ENCODE results near the gene CD4. TPM values are rescaled to one million over a fixed set of nuclear protein-coding genes. Genes with fewer than 3 reads are reported as not detected.
A peak's percentile ranks its signal among the peaks of the same experiment; 100 is the strongest.

The CD4 gene
- total RNA-seq, 2 experiments from 2014 or later = 155 to 161 TPM

DNA sequence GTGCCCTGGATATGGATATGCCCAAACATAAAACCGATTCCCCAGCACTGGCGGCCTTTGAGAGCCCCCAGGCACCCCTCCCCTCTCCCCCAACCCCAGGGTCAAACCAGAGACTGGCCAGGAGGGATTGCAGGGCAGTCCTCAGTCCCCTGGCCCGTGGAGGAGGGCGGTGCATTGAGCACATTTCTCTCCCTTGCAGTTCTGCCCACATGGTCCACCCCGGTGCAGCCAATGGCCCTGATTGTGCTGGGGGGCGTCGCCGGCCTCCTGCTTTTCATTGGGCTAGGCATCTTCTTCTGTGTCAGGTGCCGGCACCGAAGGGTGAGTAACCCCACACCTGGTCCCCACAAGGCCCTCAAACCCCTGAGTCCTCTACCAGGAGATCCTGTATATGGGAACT, 28.9 kb downstream of the CD4 start:
- DNase-seq = no peak
- intact Hi-C loops (cut with micrococcal nuclease) = no loop called here
- no peak overlapping the region for H3K4me3 Mint-ChIP-seq
- CTCF ChIA-PET = no interaction called here
- H3K36me3 Mint-ChIP-seq (ENCODE audit: low read depth) = peaks cover 23% of the 10 kb centered on the region
- peaks cover 2% of the 10 kb centered on the region for H3K27me3 Mint-ChIP-seq (ENCODE audit: low read depth)
- no peak overlapping the region for H3K27ac Mint-ChIP-seq
- no peaks in the 10 kb centered on the region for H3K9me3 Mint-ChIP-seq
- H3K4me1 Mint-ChIP-seq (ENCODE audit: low read depth) = peaks cover 11% of the 10 kb centered on the region

DNA sequence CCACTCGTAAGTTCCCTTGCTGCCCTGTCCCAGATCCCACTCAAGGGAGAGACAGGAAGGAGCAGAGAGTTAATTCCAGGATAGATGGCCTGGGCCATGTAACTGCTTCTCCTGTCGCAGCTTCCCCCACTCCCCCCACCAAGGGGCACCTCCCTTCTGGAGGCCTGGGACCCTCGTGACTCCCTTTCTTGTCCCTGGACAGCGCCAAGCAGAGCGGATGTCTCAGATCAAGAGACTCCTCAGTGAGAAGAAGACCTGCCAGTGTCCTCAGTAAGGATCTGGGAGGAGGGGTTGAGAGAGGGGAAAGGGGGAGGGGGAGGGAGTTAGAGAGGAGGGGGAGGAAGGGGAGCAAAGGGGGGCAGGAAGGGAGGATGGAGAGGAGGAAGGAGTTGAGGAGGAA, 29.3 kb downstream of the CD4 start:
- no peak overlapping the region for H3K27ac Mint-ChIP-seq
- peaks cover 2% of the 10 kb centered on the region for H3K27me3 Mint-ChIP-seq (ENCODE audit: low read depth)
- intact Hi-C loops (cut with micrococcal nuclease) = no loop called here
- CTCF ChIA-PET = no interaction called here
- peaks cover 23% of the 10 kb centered on the region for H3K36me3 Mint-ChIP-seq (ENCODE audit: low read depth)
- peaks cover 11% of the 10 kb centered on the region for H3K4me1 Mint-ChIP-seq (ENCODE audit: low read depth)
- H3K9me3 Mint-ChIP-seq = no peaks in the 10 kb centered on the region
- no peak for DNase-seq
- H3K4me3 Mint-ChIP-seq = no peak overlapping the region

DNA sequence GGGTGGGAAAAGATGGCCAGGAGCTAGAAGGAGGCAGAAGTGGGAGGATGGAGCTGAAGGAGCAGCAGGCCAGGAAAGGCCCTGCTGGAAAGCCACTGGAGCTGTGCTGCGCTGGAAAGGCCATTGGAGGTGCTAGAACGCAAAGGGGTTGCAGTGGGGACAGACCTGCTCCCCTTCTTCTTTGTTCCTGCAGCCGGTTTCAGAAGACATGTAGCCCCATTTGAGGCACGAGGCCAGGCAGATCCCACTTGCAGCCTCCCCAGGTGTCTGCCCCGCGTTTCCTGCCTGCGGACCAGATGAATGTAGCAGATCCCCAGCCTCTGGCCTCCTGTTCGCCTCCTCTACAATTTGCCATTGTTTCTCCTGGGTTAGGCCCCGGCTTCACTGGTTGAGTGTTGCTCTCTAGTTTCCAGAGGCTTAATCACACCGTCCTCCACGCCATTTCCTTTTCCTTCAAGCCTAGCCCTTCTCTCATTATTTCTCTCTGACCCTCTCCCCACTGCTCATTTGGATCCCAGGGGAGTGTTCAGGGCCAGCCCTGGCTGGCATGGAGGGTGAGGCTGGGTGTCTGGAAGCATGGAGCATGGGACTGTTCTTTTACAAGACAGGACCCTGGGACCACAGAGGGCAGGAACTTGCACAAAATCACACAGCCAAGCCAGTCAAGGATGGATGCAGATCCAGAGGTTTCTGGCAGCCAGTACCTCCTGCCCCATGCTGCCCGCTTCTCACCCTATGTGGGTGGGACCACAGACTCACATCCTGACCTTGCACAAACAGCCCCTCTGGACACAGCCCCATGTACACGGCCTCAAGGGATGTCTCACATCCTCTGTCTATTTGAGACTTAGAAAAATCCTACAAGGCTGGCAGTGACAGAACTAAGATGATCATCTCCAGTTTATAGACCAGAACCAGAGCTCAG, 30.0 kb downstream of the CD4 start:
- Mint-ChIP-seq H3K9me3 (no peaks in the 10 kb centered on the region), H3K4me1 (ENCODE audit: low read depth) (peaks cover 11% of the 10 kb centered on the region), H3K4me3 (no peak overlapping the region), H3K36me3 (ENCODE audit: low read depth) (peaks cover 18% of the 10 kb centered on the region), H3K27ac (no peak overlapping the region), H3K27me3 (ENCODE audit: low read depth) (peaks cover 2% of the 10 kb centered on the region)
- DNase-seq = no peak
- CTCF ChIA-PET = interaction anchor here (11.7 kb wide), 1 partner anchor 64 kb away, joined by 166 read pairs; the partner anchor contains the start of gene MLF2
- intact Hi-C loops (cut with micrococcal nuclease) = no loop called here

DNA sequence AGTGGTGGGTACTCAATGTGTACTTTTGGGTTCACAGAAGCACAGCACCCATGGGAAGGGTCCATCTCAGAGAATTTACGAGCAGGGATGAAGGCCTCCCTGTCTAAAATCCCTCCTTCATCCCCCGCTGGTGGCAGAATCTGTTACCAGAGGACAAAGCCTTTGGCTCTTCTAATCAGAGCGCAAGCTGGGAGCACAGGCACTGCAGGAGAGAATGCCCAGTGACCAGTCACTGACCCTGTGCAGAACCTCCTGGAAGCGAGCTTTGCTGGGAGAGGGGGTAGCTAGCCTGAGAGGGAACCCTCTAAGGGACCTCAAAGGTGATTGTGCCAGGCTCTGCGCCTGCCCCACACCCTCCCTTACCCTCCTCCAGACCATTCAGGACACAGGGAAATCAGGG, 30.8 kb downstream of the CD4 start:
- no peak overlapping the region for H3K4me3 Mint-ChIP-seq
- H3K9me3 Mint-ChIP-seq = no peaks in the 10 kb centered on the region
- CTCF ChIA-PET = interaction anchor here (1.5 to 11.7 kb wide), 2 partner anchors 40 to 64 kb away, joined by 4 to 166 read pairs; partner anchors contain the start of gene MLF2
- H3K4me1 Mint-ChIP-seq (ENCODE audit: low read depth) = peaks cover 11% of the 10 kb centered on the region
- DNase-seq = no peak
- intact Hi-C loops (cut with micrococcal nuclease) = no loop called here
- H3K27me3 Mint-ChIP-seq (ENCODE audit: low read depth) = peaks cover 8% of the 10 kb centered on the region
- peaks cover 13% of the 10 kb centered on the region for H3K36me3 Mint-ChIP-seq (ENCODE audit: low read depth)
- H3K27ac Mint-ChIP-seq = no peak overlapping the region

DNA sequence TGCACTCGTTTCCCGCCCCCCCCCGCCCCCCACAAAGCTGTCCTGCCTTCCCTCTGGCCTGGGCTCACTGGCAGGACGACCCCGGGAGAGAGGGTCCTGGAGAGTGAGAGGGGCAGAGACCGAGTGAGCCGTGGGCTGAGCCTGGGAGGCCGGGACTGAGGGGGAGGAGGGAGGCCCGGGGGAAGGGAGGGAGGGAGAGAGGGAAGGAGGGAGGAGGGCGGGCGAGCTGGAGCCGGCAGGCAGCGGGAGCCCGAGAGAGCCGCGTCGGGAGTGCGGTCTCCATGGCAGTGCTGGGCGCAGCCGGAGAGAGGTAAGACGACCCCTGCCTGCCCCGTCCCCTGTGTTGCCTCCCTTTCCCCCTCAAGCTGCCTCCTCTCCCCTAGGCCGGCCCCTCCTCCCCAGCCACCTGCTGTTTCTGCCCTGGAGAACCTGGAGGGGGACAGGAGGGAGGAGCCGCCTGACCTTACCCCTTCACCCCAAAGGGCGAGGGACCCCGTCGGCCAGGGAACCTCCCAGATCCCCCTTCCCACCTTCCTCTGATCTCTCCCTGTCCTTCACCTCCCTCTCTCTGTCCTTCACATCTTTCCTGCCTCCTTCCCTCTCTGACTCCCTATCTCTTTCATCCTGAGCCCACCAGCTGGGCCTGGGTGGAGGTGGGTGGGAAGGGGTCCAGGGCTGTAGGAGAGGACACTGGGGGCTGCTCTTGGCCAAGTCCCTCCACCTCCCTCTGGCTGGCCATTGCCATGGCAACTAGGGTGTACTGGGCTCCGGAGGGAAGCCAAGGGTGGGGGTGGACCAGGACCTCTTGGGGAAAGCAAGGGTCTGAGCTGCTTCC, 32.5 kb downstream of the CD4 start, which contains the start of gene GPR162:
Gene GPR162 (plus strand): TSS at position 231 of the 835 bp plus-strand sequence. CDS start 2,078 bp downstream, outside the sequence.
- Mint-ChIP-seq H3K27ac (no peak within 1 kb of the TSS), H3K9me3 (no peaks in the 10 kb centered on the region), H3K4me1 (ENCODE audit: low read depth) (peaks cover 13% of the 10 kb centered on the region), H3K36me3 (ENCODE audit: low read depth) (peaks cover 11% of the 10 kb centered on the region), H3K4me3 (peak within 1 kb of the TSS; percentile 32), H3K27me3 (ENCODE audit: low read depth) (peaks cover 12% of the 10 kb centered on the region)
- DNase-seq = peak; percentile 27
- CTCF ChIA-PET = interaction anchor here (0.7 to 11.7 kb wide), 9 partner anchors 9 to 204 kb away, joined by 3 to 166 read pairs (median 4); partner anchors contain the start of gene MLF2
- intact Hi-C loops (cut with micrococcal nuclease) = no loop called here

DNA sequence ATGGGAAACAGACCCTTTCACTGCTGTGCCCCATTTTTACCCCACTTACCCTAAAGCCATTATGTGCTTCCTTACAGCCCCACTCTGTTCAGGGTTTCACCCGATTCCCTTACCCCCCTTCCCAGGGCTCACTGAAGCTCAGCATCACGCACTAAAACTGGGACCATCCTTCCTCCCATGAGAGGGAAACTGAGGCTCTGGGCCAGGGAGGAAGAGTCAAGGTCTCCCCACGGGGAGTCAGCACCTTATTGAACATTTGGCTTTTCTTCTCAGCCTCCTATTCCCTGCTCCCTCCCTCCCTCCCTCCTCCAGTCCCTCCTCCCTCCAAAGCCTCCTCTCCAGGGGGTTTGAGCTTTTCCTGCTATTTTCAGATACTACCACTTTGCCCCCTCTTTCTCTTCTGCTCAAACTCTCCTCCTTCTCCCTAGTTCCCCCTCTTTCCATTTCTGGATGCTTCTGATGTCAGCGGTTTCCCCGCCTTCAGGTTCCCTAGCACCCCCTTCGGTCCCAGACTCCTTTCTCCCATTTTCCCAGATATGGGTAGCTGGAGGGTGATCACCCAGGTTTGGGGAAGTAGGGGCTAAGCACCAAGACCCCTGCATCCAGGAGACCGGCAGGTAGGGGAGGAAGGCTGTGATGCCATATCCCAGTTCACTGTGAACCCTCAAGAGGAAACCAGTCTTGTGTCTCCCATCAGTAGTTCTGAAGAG, 33.3 kb downstream of the CD4 start:
- intact Hi-C loops (cut with micrococcal nuclease) = no loop called here
- peaks cover 8% of the 10 kb centered on the region for H3K36me3 Mint-ChIP-seq (ENCODE audit: low read depth)
- no peak for DNase-seq
- peaks cover 17% of the 10 kb centered on the region for H3K4me1 Mint-ChIP-seq (ENCODE audit: low read depth)
- no peak overlapping the region for H3K27ac Mint-ChIP-seq
- peaks cover 16% of the 10 kb centered on the region for H3K27me3 Mint-ChIP-seq (ENCODE audit: low read depth)
- CTCF ChIA-PET = interaction anchor here (0.8 to 11.7 kb wide), 7 partner anchors 10 to 67 kb away, joined by 3 to 166 read pairs (median 4); partner anchors contain the start of gene MLF2
- no peaks in the 10 kb centered on the region for H3K9me3 Mint-ChIP-seq
- H3K4me3 Mint-ChIP-seq = no peak overlapping the region

DNA sequence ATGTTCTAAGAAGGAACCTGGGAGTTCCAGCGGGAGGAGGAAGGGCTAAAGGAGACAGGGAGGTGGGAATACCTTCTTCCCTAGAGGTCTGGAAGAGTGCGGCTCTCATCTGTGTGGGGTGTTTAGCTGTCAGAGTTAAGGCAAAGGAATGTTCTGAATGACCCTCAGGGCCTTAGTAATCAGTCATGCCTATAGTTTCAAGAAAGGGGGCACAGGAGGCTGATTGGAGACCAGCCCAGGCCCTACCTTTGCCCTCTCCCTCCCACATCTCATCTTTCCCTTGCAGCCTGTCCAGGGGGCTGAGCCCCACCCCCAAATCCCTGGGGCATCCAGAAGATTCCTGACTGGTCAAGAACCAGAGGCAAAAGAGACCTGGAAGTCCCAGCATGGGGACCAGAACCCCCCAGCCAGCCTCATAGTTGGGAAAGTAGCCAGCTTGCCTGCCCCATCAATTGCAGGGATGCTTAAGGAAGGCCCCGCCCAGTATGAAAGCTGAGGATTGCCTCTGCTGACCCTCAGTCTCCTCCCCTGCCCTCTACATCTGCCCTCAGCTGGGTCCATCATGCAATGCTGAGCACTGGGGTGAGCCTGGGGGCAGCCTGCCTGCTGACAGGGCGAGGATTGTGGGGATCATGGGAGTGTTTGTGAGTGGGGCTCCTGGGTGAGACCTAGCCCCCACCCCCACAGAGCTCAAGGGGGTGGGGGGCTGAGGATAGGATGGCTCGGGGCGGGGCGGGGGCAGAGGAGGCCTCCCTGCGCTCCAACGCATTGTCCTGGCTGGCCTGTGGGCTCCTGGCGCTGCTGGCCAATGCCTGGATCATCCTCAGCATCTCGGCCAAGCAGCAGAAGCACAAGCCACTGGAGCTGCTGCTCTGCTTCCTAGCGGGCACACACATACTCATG, 34.1 kb downstream of the CD4 start:
- intact Hi-C loops (cut with micrococcal nuclease) = no loop called here
- H3K27ac Mint-ChIP-seq = no peak overlapping the region
- CTCF ChIA-PET = interaction anchor here (0.6 to 11.7 kb wide), 13 partner anchors 10 to 104 kb away, joined by 3 to 166 read pairs (median 4); partner anchors contain the start of genes CD4 and MLF2

DNA sequence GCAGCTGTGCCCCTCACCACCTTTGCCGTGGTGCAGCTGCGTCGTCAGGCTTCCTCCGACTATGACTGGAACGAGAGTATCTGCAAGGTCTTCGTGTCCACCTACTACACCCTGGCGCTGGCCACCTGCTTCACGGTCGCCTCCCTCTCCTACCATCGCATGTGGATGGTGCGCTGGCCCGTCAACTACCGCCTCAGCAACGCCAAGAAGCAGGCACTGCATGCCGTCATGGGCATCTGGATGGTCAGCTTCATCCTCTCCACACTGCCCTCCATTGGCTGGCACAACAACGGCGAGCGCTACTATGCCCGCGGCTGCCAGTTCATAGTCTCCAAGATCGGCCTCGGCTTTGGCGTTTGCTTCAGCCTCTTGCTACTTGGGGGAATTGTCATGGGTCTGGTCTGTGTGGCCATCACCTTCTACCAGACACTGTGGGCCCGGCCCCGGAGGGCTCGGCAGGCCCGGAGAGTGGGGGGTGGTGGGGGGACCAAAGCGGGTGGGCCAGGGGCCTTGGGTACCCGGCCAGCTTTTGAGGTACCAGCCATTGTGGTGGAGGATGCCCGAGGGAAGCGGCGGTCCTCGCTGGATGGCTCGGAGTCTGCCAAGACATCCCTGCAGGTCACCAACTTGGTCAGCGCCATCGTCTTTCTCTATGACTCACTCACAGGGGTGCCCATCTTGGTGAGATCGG, 34.9 kb downstream of the CD4 start:
- Mint-ChIP-seq H3K4me1 (ENCODE audit: low read depth) (peaks cover 25% of the 10 kb centered on the region), H3K4me3 (no peak overlapping the region), H3K36me3 (ENCODE audit: low read depth) (no peaks in the 10 kb centered on the region), H3K27ac (no peak overlapping the region), H3K27me3 (ENCODE audit: low read depth) (peaks cover 19% of the 10 kb centered on the region), H3K9me3 (no peaks in the 10 kb centered on the region)
- intact Hi-C loops (cut with micrococcal nuclease) = no loop called here
- no peak for DNase-seq
- CTCF ChIA-PET = interaction anchor here (0.6 to 11.7 kb wide), 22 partner anchors 10 to 203 kb away, joined by 3 to 166 read pairs (median 6); partner anchors contain the start of genes CD4, MLF2 and PTMS

More for the DNA sequence above, 34.1 kb downstream of the CD4 start:
- Mint-ChIP-seq H3K9me3 (no peaks in the 10 kb centered on the region), H3K4me3 (no peak overlapping the region), H3K4me1 (ENCODE audit: low read depth) (peaks cover 20% of the 10 kb centered on the region), H3K36me3 (ENCODE audit: low read depth) (peaks cover 2% of the 10 kb centered on the region), H3K27me3 (ENCODE audit: low read depth) (peaks cover 19% of the 10 kb centered on the region)
- DNase-seq = no peak

DNA sequence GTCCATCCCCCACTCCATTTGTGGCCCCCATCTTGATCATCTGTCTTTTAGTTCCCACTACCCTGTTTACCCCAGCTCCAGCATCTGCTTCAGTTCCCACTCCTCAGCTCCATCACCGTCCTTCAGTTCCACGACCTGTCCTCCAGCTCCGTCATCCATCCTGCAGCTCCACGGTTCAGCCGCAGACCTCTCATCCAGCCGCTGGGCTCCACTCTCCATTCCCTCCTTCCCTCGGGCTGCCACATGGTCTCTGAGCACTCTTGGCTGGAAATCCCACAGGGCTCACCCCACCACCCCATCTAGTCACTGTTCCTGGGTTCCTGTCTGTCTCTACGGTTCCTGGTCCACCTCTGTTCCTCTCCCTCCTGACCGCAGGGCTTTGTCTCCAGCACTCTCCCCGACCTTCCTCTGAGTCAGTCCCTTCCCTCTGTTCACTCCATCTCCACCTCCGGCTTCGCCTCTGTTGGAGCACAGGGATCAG, 35.6 kb downstream of the CD4 start:
- Mint-ChIP-seq H3K27ac (no peak overlapping the region), H3K36me3 (ENCODE audit: low read depth) (no peaks in the 10 kb centered on the region), H3K4me1 (ENCODE audit: low read depth) (peaks cover 28% of the 10 kb centered on the region), H3K9me3 (no peaks in the 10 kb centered on the region), H3K4me3 (no peak overlapping the region), H3K27me3 (ENCODE audit: low read depth) (peaks cover 19% of the 10 kb centered on the region)
- no peak for DNase-seq
- intact Hi-C loops (cut with micrococcal nuclease) = loop anchor here (1.0 to 5.0 kb wide), 7 partner anchors 36 to 258 kb away; partner anchors contain the start of genes CD4, MLF2, NOP2 and PTMS
- CTCF ChIA-PET = interaction anchor here (0.6 to 11.7 kb wide), 32 partner anchors 11 to 204 kb away, joined by 3 to 166 read pairs (median 5); partner anchors contain the start of genes CD4, COPS7A, LAG3 and MLF2

DNA sequence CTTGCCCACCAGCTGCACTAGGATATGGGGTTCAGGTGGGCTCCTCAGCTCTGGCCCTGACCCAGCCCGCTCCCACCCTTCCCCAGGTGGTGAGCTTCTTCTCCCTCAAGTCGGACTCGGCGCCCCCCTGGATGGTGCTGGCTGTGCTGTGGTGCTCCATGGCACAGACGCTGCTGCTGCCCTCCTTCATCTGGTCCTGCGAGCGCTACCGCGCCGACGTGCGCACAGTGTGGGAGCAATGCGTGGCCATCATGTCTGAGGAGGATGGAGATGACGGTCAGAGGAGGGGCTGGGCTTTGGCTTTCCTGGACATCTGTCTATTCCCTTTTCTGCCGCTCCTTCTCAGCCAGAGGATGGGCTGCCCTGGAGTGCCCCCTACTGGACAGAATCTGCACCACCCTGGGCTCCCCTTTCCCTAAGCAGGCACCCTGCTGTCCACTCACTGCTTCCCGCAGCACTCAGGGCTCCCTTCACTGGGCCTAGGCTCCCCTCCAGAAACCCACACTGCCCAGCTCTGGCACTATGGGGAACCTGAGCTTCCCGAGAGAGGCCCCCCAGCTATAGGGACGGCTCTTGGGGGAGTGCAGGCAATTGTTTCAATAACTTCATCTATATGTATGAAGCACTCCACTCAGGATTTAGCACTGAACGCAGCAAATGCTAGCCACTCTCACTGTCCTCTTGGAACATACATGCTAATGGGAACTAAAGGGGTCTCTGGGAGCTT, 36.2 kb downstream of the CD4 start:
- Mint-ChIP-seq H3K9me3 (no peaks in the 10 kb centered on the region), H3K27ac (no peak overlapping the region), H3K27me3 (ENCODE audit: low read depth) (peaks cover 19% of the 10 kb centered on the region), H3K4me1 (ENCODE audit: low read depth) (peaks cover 28% of the 10 kb centered on the region), H3K4me3 (no peak overlapping the region), H3K36me3 (ENCODE audit: low read depth) (no peaks in the 10 kb centered on the region)
- CTCF ChIA-PET = interaction anchor here (0.6 to 11.7 kb wide), 39 partner anchors 10 to 362 kb away, joined by 3 to 166 read pairs (median 4); partner anchors contain the start of genes CD4, CDCA3, COPS7A and LAG3
- DNase-seq = peak; percentile 92
- intact Hi-C loops (cut with micrococcal nuclease) = loop anchor here (1.0 to 5.0 kb wide), 8 partner anchors 36 to 258 kb away; partner anchors contain the start of genes CD4, MLF2, NOP2 and PTMS

Data from activated naive CD4-positive, alpha-beta T cell treated with anti-CD3 and anti-CD28 coated beads for 36 hours (primary cell).